Upper lobe of left lung (tissue), 6 donors: ENCODE measurements around the gene CPNE7. TPM values are rescaled to one million over a fixed set of nuclear protein-coding genes. Genes with fewer than 3 reads are reported as not detected.
"Not testable (repeated sequence)": the region's sequence is repeated elsewhere in the genome, so short reads cannot be mapped to it uniquely, and the experiment has no call there.

Experiments used
- ATAC-seq, 2 donors: fragments of 200-7000 bp; cut with Tn5 transposase; one replicate each; pipeline ENCODE4 v1.9.1; 2022; ENCODE audit warnings: mild to moderate bottlenecking in 2 of 2, moderate library complexity in 2 of 2; ENCODE audit not compliant: low FRiP score in 2 of 2
- DNase-seq, 2 donors: peaks; one replicate each; pipeline ENCODE4 v3.0.0-alpha.2; 2019 to 2020
- H3K27ac ChIP-seq, 4 donors: fragments of 200-600 bp; sonication (generic); one replicate each; pipeline ENCODE4 v1.5.1; 2016 to 2019
- H3K27me3 ChIP-seq, 4 donors: fragments of 200-600 bp; sonication (generic); one replicate each; pipeline ENCODE4 v1.5.1; 2017 to 2019
- H3K36me3 ChIP-seq, 4 donors: fragments of 200-600 bp; sonication (generic); one replicate each; pipeline ENCODE4 v1.5.1; 2016 to 2019
- H3K4me1 ChIP-seq, 4 donors: fragments of 200-600 bp; sonication (generic); one replicate each; pipeline ENCODE4 v1.5.1; 2018 to 2019
- H3K4me3 ChIP-seq, 4 donors: fragments of 200-600 bp; sonication (generic); one replicate each; pipeline ENCODE4 v1.5.1; 2017 to 2019; ENCODE audit warnings: mild to moderate bottlenecking in 2 of 4, moderate library complexity in 1 of 4
- H3K9me3 ChIP-seq, 4 donors: fragments of 200-600 bp; sonication (generic); one replicate each; pipeline ENCODE4 v1.5.1; 2018 to 2019
- CTCF ChIP-seq, 6 experiments: fragments of 450-650 bp in 4 of 6; fragments of 200-600 bp in 2 of 6; sonication (generic) in 2 of 6; IDR thresholded peaks; one replicate each; pipeline ENCODE4 v1.5.1; 2016 to 2019; ENCODE audit warnings: antibody characterized with exemption in 6 of 6
- EP300 ChIP-seq, 4 donors: sonication (generic); formaldehyde crosslinking; IDR thresholded peaks; one replicate each; pipeline ENCODE4 v1.5.1; 2017; ENCODE audit warnings: antibody characterized with exemption in 4 of 4, control low read depth in 2 of 4
- POLR2A ChIP-seq, 4 donors: fragments of 450-650 bp; IDR thresholded peaks; one replicate each; pipeline ENCODE4 v1.5.1; 2016 to 2017; ENCODE audit warnings: antibody characterized with exemption in 4 of 4, mild to moderate bottlenecking in 2 of 4
- POLR2AphosphoS5 ChIP-seq, 2 donors: sonication (generic); formaldehyde crosslinking; IDR thresholded peaks; one replicate each; pipeline ENCODE4 v1.5.1; 2017; ENCODE audit warnings: antibody characterized with exemption in 2 of 2
- WGBS, 2 donors: methylation state at CpG; one replicate each; pipeline ENCODE4 v1.1.5; 2017 to 2018; 5-methylcytosine and 5-hydroxymethylcytosine counted together
- total RNA-seq, 6 donors: library from RNA; depleted of rRNA in 4 of 6; stranded (reverse); fragments of >200 nt in 4 of 6; gene quantifications; one replicate each; pipeline versions ENCODE4 v1.1.0 to v1.2.1, GENCODE V29; 2016 to 2021
- donor health status: DM: no; HTN: no; CAD: no; lungs with moderate emphysema.
- donor health status: DM: no; HTN: yes; CAD: no; lungs with severe emphysema.

Gene CPNE7
- total RNA-seq, 6 donors from 2014 or later, result 1.4 to 14.7 (median 3.6) TPM; not detected in 2

GRCh38 chr16:89629827-89630610, 54.5 kb downstream of the CPNE7 start:
- ATAC-seq (no peak), DNase-seq (no peak)
- no peaks in the 10 kb centered on the region for H3K4me1 ChIP-seq
- H3K36me3 ChIP-seq, result no peaks in the 10 kb centered on the region
- no peak overlapping the region for H3K4me3 ChIP-seq
- peaks cover 0 to 3% (median 0%) of the 10 kb centered on the region in 4 donors for H3K9me3 ChIP-seq
- H3K27ac ChIP-seq, result no peak overlapping the region
- WGBS, 2 donors, result 96 to 100% methylated on average over 4 to 15 of the region's 17 CpGs
- no peak for TF ChIP-seq EP300 (IDR thresholded peaks at IDR 0.05)
- no peak for TF ChIP-seq POLR2A (IDR thresholded peaks at IDR 0.05)
- no peak for TF ChIP-seq CTCF (IDR thresholded peaks at IDR 0.05)
- TF ChIP-seq POLR2AphosphoS5 (IDR thresholded peaks at IDR 0.05), result no peak
- no peaks in the 10 kb centered on the region for H3K27me3 ChIP-seq

GRCh38 chr16:89633064-89633631, 57.6 kb downstream of the CPNE7 start:
- H3K4me3 ChIP-seq, result no peak overlapping the region
- H3K27ac ChIP-seq, result no peak overlapping the region
- no peaks in the 10 kb centered on the region for H3K36me3 ChIP-seq
- WGBS, 2 donors, result 75 to 95% methylated on average over 4 to 7 of the region's 19 CpGs
- H3K9me3 ChIP-seq, result peaks cover 0 to 3% (median 0%) of the 10 kb centered on the region in 4 donors
- no peak for DNase-seq
- TF ChIP-seq EP300 (IDR thresholded peaks at IDR 0.05) (no peak), CTCF (IDR thresholded peaks at IDR 0.05) (no peak), POLR2A (IDR thresholded peaks at IDR 0.05) (no peak), POLR2AphosphoS5 (IDR thresholded peaks at IDR 0.05) (no peak)
- H3K27me3 ChIP-seq, result no peaks in the 10 kb centered on the region
- no peak for ATAC-seq
- H3K4me1 ChIP-seq, result no peaks in the 10 kb centered on the region

- not testable (repeated sequence) for DNase-seq, H3K27me3 ChIP-seq, H3K4me3 ChIP-seq, ATAC-seq, H3K4me1 ChIP-seq, H3K36me3 ChIP-seq, H3K27ac ChIP-seq, H3K9me3 ChIP-seq
- 54 to 80% methylated on average over 1 to 2 of the region's 2 CpGs for WGBS, 2 donors
Observed at GRCh38 chr16:89634463-89635385, 59.2 kb downstream of the CPNE7 start.

- Histone ChIP-seq H3K36me3 (no peaks in the 10 kb centered on the region), H3K4me3 (no peak overlapping the region), H3K4me1 (peaks cover 12 to 17% (median 14%) of the 10 kb centered on the region in 4 donors), H3K27ac (no peak overlapping the region), H3K9me3 (no peaks in the 10 kb centered on the region), H3K27me3 (no peaks in the 10 kb centered on the region)
- ATAC-seq, result no peak
- no peak for DNase-seq
- TF ChIP-seq POLR2A (IDR thresholded peaks at IDR 0.05) (no peak), POLR2AphosphoS5 (IDR thresholded peaks at IDR 0.05) (no peak), CTCF (IDR thresholded peaks at IDR 0.05) (no peak), EP300 (IDR thresholded peaks at IDR 0.05) (no peak)
- WGBS, 2 donors, result 87% methylated on average over 5 of the region's 12 CpGs; no CpG with 5 or more reads in 1 of the 2 donors
Observed at GRCh38 chr16:89636663-89637062, 61.1 kb downstream of the CPNE7 start.

GRCh38 chr16:89637379-89637778, 61.8 kb downstream of the CPNE7 start:
- Histone ChIP-seq H3K27ac (no peak overlapping the region), H3K4me3 (no peak overlapping the region), H3K4me1 (peaks cover 12 to 21% (median 14%) of the 10 kb centered on the region in 4 donors), H3K9me3 (no peaks in the 10 kb centered on the region), H3K27me3 (no peaks in the 10 kb centered on the region), H3K36me3 (no peaks in the 10 kb centered on the region)
- 79 to 81% methylated on average over 4 to 6 of the region's 10 CpGs for WGBS, 2 donors
- ATAC-seq, result no peak
- TF ChIP-seq POLR2AphosphoS5 (IDR thresholded peaks at IDR 0.05) (no peak), CTCF (IDR thresholded peaks at IDR 0.05) (no peak), POLR2A (IDR thresholded peaks at IDR 0.05) (no peak), EP300 (IDR thresholded peaks at IDR 0.05) (no peak)
- no peak for DNase-seq
